ENCODE data around the gene DHRSX. TPM values are rescaled to one million over a fixed set of nuclear protein-coding genes. Genes with fewer than 3 reads are reported as not detected.

The DHRSX gene
- total RNA-seq, 4 donors from 2014 or later: 19.6 to 22.4 (median 21.0) TPM

DNA sequence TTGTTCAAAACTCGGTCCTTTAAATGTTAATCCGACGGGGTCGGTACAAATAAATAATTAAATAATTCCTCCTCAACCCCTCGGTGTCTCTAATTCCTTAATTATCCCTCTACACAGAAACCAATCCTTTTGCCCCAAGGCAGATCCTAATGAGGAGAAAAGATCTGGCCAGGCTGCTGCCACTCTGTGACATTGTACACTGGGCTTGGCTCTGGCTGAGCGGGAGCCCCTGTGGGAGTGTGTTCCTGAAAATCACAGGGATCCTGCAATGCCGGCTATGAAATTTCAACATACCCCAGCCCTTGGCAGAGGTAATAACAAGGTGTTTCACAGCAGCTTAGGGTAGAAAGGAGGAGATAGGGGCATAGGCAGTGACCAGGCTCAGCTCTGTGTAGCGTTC, 96.0 kb downstream of the DHRSX start:
- peaks cover 0 to 8% (median 0%) of the 10 kb centered on the region in 4 donors for H3K9me3 ChIP-seq
- no peaks in the 10 kb centered on the region for H3K27me3 ChIP-seq
- peaks cover 5 to 22% (median 19%) of the 10 kb centered on the region in 4 donors for H3K36me3 ChIP-seq
- intact Hi-C loops (cut with DNase I): no loop called here
- H3K4me1 ChIP-seq: peaks cover 0 to 14% (median 0%) of the 10 kb centered on the region in 4 donors
- H3K27ac ChIP-seq (replicated peaks in 1 of 4): no peak overlapping the region
- no peak overlapping the region for H3K4me3 ChIP-seq
- DNase-seq (ENCODE audit: extremely low spot score): no peak
- TF ChIP-seq POLR2AphosphoS5 (IDR thresholded peaks at IDR 0.05) (no peak), POLR2A (IDR thresholded peaks at IDR 0.05; ENCODE audit: low read depth) (no peak), EP300 (IDR thresholded peaks at IDR 0.05) (no peak)
- TF ChIP-seq, protein P1, sequence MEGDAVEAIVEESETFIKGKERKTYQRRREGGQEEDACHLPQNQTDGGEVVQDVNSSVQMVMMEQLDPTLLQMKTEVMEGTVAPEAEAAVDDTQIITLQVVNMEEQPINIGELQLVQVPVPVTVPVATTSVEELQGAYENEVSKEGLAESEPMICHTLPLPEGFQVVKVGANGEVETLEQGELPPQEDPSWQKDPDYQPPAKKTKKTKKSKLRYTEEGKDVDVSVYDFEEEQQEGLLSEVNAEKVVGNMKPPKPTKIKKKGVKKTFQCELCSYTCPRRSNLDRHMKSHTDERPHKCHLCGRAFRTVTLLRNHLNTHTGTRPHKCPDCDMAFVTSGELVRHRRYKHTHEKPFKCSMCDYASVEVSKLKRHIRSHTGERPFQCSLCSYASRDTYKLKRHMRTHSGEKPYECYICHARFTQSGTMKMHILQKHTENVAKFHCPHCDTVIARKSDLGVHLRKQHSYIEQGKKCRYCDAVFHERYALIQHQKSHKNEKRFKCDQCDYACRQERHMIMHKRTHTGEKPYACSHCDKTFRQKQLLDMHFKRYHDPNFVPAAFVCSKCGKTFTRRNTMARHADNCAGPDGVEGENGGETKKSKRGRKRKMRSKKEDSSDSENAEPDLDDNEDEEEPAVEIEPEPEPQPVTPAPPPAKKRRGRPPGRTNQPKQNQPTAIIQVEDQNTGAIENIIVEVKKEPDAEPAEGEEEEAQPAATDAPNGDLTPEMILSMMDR (IDR thresholded peaks at IDR 0.05): no peak
- WGBS: 87% methylated on average over 8 of the region's 8 CpGs

DNA sequence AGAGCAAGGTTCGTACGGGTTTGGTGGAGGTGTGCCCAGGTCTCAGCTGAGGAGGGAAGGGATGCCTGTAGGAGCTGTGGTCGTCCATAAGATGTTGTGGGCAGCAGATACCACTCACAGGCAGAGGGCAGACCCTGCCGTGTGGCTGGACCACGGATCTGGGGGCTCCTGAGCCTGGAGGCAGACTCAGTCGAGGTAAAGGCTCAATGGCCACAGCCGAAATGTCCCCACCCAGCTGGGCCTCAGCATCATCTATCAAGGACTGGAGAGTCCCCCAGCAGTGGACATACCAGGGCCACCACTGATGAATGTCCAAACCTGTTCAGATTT, 98.5 kb downstream of the DHRSX start:
- Histone ChIP-seq H3K4me1 (peaks cover 0 to 14% (median 0%) of the 10 kb centered on the region in 4 donors), H3K27ac (replicated peaks in 1 of 4) (peak overlapping the region in 3 of 4 donors; percentile 43 to 73 (median 69)), H3K27me3 (no peaks in the 10 kb centered on the region), H3K4me3 (peak overlapping the region in 3 of 4 donors; percentile 28 to 32 (median 30)), H3K36me3 (peaks cover 5 to 10% (median 8%) of the 10 kb centered on the region in 4 donors), H3K9me3 (peaks cover 0 to 7% (median 0%) of the 10 kb centered on the region in 4 donors)
- intact Hi-C loops (cut with DNase I): no loop called here
- no peak for DNase-seq (ENCODE audit: extremely low spot score)
- TF ChIP-seq EP300 (IDR thresholded peaks at IDR 0.05): no peak
- TF ChIP-seq, protein P1 (IDR thresholded peaks at IDR 0.05): no peak
- TF ChIP-seq POLR2AphosphoS5 (IDR thresholded peaks at IDR 0.05): no peak
- no peak for TF ChIP-seq POLR2A (IDR thresholded peaks at IDR 0.05; ENCODE audit: low read depth)
- WGBS: 88% methylated on average over 6 of the region's 7 CpGs

DNA sequence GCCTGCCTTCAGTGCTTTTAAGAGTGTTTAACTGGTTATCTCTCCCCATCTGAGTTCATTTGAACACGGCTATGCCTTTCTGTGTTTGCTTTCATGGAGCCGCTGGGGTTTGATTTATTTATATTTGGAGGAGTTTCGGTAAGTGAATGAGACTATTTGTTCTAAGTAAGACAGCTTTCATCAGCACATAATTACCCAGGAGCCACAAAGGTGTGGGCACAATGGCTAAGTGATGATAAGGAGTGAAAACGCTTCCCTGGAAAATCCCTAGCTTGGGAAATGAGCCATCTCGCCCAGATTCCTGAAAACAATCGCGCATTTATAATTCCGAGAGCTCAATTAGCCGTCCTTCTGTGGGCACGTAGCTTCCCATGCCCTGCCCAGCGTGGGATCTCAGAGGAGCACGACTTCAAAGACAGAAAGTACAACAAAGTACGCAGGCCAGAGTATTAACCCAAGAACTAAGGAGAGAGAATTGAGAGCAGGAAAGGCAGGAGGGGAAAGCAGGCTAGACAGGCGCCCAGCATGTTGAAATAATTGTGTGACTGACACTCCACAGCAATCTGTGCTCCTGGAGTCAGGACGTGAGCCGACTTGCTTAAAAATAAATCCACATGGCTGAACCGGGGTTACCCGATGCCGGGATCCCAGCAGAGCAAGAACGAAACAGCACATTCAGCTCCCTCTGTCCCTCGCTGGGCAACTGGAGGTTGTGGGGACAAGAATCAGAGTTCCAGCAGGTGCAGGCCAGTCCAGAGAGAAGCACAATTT, 99.0 kb downstream of the DHRSX start:
- Histone ChIP-seq H3K27me3 (no peaks in the 10 kb centered on the region), H3K36me3 (peaks cover 1 to 4% (median 2%) of the 10 kb centered on the region in 4 donors), H3K4me1 (peaks cover 0 to 14% (median 0%) of the 10 kb centered on the region in 4 donors), H3K27ac (replicated peaks in 1 of 4) (peak overlapping the region in 3 of 4 donors; percentile 57 to 73 (median 69)), H3K4me3 (peak overlapping the region in 3 of 4 donors; percentile 28 to 32 (median 30)), H3K9me3 (peaks cover 0 to 1% (median 0%) of the 10 kb centered on the region in 4 donors)
- no peak for TF ChIP-seq POLR2AphosphoS5 (IDR thresholded peaks at IDR 0.05)
- no peak for TF ChIP-seq EP300 (IDR thresholded peaks at IDR 0.05)
- intact Hi-C loops (cut with DNase I): no loop called here
- DNase-seq (ENCODE audit: extremely low spot score): no peak
- 83% methylated on average over 21 of the region's 21 CpGs for WGBS

DNA sequence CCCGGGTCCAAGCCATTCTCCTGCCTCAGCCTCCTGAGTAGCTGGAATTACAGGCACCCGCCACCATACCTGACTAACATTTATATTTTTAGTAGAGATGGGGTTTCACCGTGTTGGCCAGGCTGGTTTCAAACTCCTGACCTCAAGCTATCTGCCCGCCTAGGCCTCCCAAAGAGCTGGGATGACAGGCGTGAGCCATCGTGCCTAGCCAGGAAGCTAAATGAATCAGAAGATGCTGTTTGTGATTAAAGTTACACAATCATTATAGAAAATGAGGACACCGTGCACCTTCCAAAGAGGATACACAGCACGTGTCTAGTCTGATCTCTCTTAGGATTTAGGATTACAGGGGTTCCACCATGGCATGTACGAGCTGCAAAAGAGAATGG, 99.6 kb downstream of the DHRSX start:
- H3K27me3 ChIP-seq: no peaks in the 10 kb centered on the region
- DNase-seq (ENCODE audit: extremely low spot score): no peak
- WGBS: 86% methylated on average over 9 of the region's 9 CpGs
- TF ChIP-seq POLR2AphosphoS5 (IDR thresholded peaks at IDR 0.05) (no peak), EP300 (IDR thresholded peaks at IDR 0.05) (peak; percentile 2), POLR2A (IDR thresholded peaks at IDR 0.05; ENCODE audit: low read depth) (no peak)
- TF ChIP-seq, protein P1 (IDR thresholded peaks at IDR 0.05): no peak
- intact Hi-C loops (cut with DNase I): no loop called here
- no peaks in the 10 kb centered on the region for H3K9me3 ChIP-seq
- peak overlapping the region in 3 of 4 donors; percentile 6 to 32 (median 28) for H3K4me3 ChIP-seq
- peak overlapping the region in 3 of 4 donors; percentile 57 to 73 (median 69) for H3K27ac ChIP-seq (replicated peaks in 1 of 4)
- peaks cover 0 to 3% (median 0%) of the 10 kb centered on the region in 4 donors for H3K36me3 ChIP-seq
- peaks cover 0 to 14% (median 0%) of the 10 kb centered on the region in 4 donors for H3K4me1 ChIP-seq

DNA sequence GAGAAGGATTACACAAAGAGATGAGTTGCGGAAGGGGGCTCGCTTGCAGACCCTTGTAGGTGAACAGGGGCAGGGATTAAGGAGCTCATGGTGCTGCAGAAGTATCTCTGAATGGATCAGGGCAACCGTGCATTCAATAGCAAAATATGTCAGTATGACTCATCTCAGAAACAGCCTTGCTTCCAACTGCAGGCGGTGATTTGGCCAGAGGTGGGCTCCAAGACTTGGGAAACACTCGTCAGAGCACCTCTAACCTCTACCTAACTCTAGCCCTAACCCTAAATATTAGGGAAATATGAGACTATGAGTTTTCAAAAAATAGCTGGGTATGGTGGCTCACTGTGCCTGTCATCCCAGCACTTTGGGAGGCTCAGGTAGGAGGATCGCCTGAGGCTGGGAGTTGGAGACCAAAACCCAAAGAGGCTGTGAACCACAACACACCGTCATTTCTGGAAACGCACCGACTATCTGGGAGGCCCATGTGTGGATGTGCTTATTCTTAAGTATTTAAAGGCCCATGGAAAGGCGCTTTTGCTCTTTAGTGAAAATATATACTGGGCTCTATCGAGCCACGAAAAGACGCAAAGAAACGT, 102.6 kb downstream of the DHRSX start:
- Histone ChIP-seq H3K4me1 (peaks cover 0 to 14% (median 0%) of the 10 kb centered on the region in 4 donors), H3K9me3 (no peaks in the 10 kb centered on the region), H3K36me3 (peaks cover 0 to 7% (median 0%) of the 10 kb centered on the region in 4 donors), H3K27ac (replicated peaks in 1 of 4) (no peak overlapping the region), H3K4me3 (no peak overlapping the region), H3K27me3 (no peaks in the 10 kb centered on the region)
- no peak for TF ChIP-seq EP300 (IDR thresholded peaks at IDR 0.05)
- TF ChIP-seq, protein P1 (IDR thresholded peaks at IDR 0.05): no peak
- TF ChIP-seq POLR2AphosphoS5 (IDR thresholded peaks at IDR 0.05): no peak
- no peak for TF ChIP-seq POLR2A (IDR thresholded peaks at IDR 0.05; ENCODE audit: low read depth)
- DNase-seq (ENCODE audit: extremely low spot score): no peak
- WGBS: 91% methylated on average over 14 of the region's 14 CpGs
- intact Hi-C loops (cut with DNase I): no loop called here

Data from esophagus muscularis mucosa (tissue), 4 donors.